ENCODE data around the gene IL12RB1. TPM values are rescaled to one million over a fixed set of nuclear protein-coding genes. Genes with fewer than 3 reads are reported as not detected.

Gene IL12RB1
- total and polyA plus RNA-seq, 2 of the 13 experiments (the other 11 are each of a cell fraction or from before 2014, with no cell fraction given), result 0.03 to 0.04 TPM

GRCh38 chr19:18097993-18098890 lies 11.5 kb upstream of the IL12RB1 start (continued):
- TF ChIP-seq ZBTB40 (IDR thresholded peaks at IDR 0.05) (no peak), ZBTB40 (CRISPR knock-in tag; IDR thresholded peaks at IDR 0.05) (0 out of 2 replicates have a peak, but pooled peaks have one; percentile 11), KMT2A (CRISPR knock-in tag; IDR thresholded peaks at IDR 0.05) (no peak), CBX5 (CRISPR knock-in tag; IDR thresholded peaks at IDR 0.05; ENCODE audit: borderline replicate concordance) (no peak), ZNF704 (CRISPR knock-in tag; IDR thresholded peaks at IDR 0.05; ENCODE audit: borderline replicate concordance) (no peak), ZNF414 (CRISPR knock-in tag; IDR thresholded peaks at IDR 0.05) (no peak), ZSCAN5A (CRISPR knock-in tag; IDR thresholded peaks at IDR 0.05; ENCODE audit: borderline replicate concordance) (no peak), REPIN1 (CRISPR knock-in tag; IDR thresholded peaks at IDR 0.05; ENCODE audit: borderline replicate concordance, low read depth) (no peak), DZIP1 (CRISPR knock-in tag; IDR thresholded peaks at IDR 0.05) (no peak), ZFX (CRISPR knock-in tag; IDR thresholded peaks at IDR 0.05; ENCODE audit: low read depth) (peak; percentile 6; the same call in 1 of the 2 replicates)
